ENCODE data around the gene MS4A18. TPM values are rescaled to one million over a fixed set of nuclear protein-coding genes. Genes with fewer than 3 reads are reported as not detected.
A peak's percentile ranks its signal among the peaks of the same experiment; 100 is the strongest.
"Not testable (repeated sequence)": the region's sequence is repeated elsewhere in the genome, so short reads cannot be mapped to it uniquely, and the experiment has no call there.

The MS4A18 gene
- not detected for polyA plus RNA-seq (2012; ENCODE audit: low read depth, missing spikeins)

- FAIRE-seq = no peak
- TF ChIP-seq POLR2A (IDR thresholded peaks at IDR 0.05; ENCODE audit: low read depth, low read length) (no peak), POU2F2 (IDR thresholded peaks at IDR 0.05; ENCODE audit: low read depth, low read length) (no peak), SPI1 (IDR thresholded peaks at IDR 0.05; ENCODE audit: low read depth, low read length) (no peak), PAX5 (IDR thresholded peaks at IDR 0.05; ENCODE audit: insufficient read depth, low read length, severe bottlenecking) (no peak), POLR2AphosphoS5 (IDR thresholded peaks at IDR 0.05; ENCODE audit: low read depth, low read length) (no peak), TAF1 (IDR thresholded peaks at IDR 0.05; ENCODE audit: low read depth, low read length) (no peak)
- no peak for DNase-seq (ENCODE audit: insufficient read length, low spot score)
Measured at GRCh38 chr11:60724420-60724819, at the start of gene MS4A18. MS4A18 (plus strand) TSS chr11:60724720.

GRCh38 chr11:60678231-60678630, 46.3 kb upstream of the MS4A18 start:
- not testable (repeated sequence) for FAIRE-seq; DNase-seq (ENCODE audit: insufficient read length, low spot score)

GRCh38 chr11:60679879-60680278, 44.6 kb upstream of the MS4A18 start:
- DNase-seq (ENCODE audit: insufficient read length, low spot score) (no peak), FAIRE-seq (no peak)
- TF ChIP-seq SPI1 (IDR thresholded peaks at IDR 0.05; ENCODE audit: low read depth, low read length) = no peak
- TF ChIP-seq TAF1 (IDR thresholded peaks at IDR 0.05; ENCODE audit: low read depth, low read length) = no peak
- TF ChIP-seq PAX5 (IDR thresholded peaks at IDR 0.05; ENCODE audit: insufficient read depth, low read length, severe bottlenecking) = no peak
- no peak for TF ChIP-seq POU2F2 (IDR thresholded peaks at IDR 0.05; ENCODE audit: low read depth, low read length)
- no peak for TF ChIP-seq POLR2AphosphoS5 (IDR thresholded peaks at IDR 0.05; ENCODE audit: low read depth, low read length)
- TF ChIP-seq POLR2A (IDR thresholded peaks at IDR 0.05; ENCODE audit: low read depth, low read length) = no peak

GRCh38 chr11:60680455-60681119, 43.9 kb upstream of the MS4A18 start:
- DNase-seq (ENCODE audit: insufficient read length, low spot score) (no peak), FAIRE-seq (no peak)
- no peak for TF ChIP-seq SPI1 (IDR thresholded peaks at IDR 0.05; ENCODE audit: low read depth, low read length)
- TF ChIP-seq POLR2A (IDR thresholded peaks at IDR 0.05; ENCODE audit: low read depth, low read length) = no peak
- no peak for TF ChIP-seq TAF1 (IDR thresholded peaks at IDR 0.05; ENCODE audit: low read depth, low read length)
- no peak for TF ChIP-seq PAX5 (IDR thresholded peaks at IDR 0.05; ENCODE audit: insufficient read depth, low read length, severe bottlenecking)
- no peak for TF ChIP-seq POU2F2 (IDR thresholded peaks at IDR 0.05; ENCODE audit: low read depth, low read length)
- no peak for TF ChIP-seq POLR2AphosphoS5 (IDR thresholded peaks at IDR 0.05; ENCODE audit: low read depth, low read length)

- not testable (repeated sequence) for DNase-seq (ENCODE audit: insufficient read length, low spot score)
- peak; percentile 91 for FAIRE-seq
- peak; percentile 78 for TF ChIP-seq SPI1 (IDR thresholded peaks at IDR 0.05; ENCODE audit: low read depth, low read length)
Measured at GRCh38 chr11:60684541-60684848, 40.0 kb upstream of the MS4A18 start.

- DNase-seq (ENCODE audit: insufficient read length, low spot score) = no peak
- TF ChIP-seq POLR2AphosphoS5 (IDR thresholded peaks at IDR 0.05; ENCODE audit: low read depth, low read length) (no peak), POU2F2 (IDR thresholded peaks at IDR 0.05; ENCODE audit: low read depth, low read length) (no peak), PAX5 (IDR thresholded peaks at IDR 0.05; ENCODE audit: insufficient read depth, low read length, severe bottlenecking) (no peak), TAF1 (IDR thresholded peaks at IDR 0.05; ENCODE audit: low read depth, low read length) (no peak), SPI1 (IDR thresholded peaks at IDR 0.05; ENCODE audit: low read depth, low read length) (no peak), POLR2A (IDR thresholded peaks at IDR 0.05; ENCODE audit: low read depth, low read length) (no peak)
- no peak for FAIRE-seq
Measured at GRCh38 chr11:60691661-60692060, 32.9 kb upstream of the MS4A18 start.

- no peak for DNase-seq (ENCODE audit: insufficient read length, low spot score)
Measured at GRCh38 chr11:60699284-60699691, 25.2 kb upstream of the MS4A18 start, which contains the start of gene MS4A8. MS4A8 (plus strand) TSS chr11:60699612; CDS start chr11:60700861, 1,249 bp downstream.

GRCh38 chr11:60699936-60700335, 24.6 kb upstream of the MS4A18 start:
- FAIRE-seq = no peak

More at GRCh38 chr11:60699284-60699691, 25.2 kb upstream of the MS4A18 start, which contains the start of gene MS4A8:
- no peak for TF ChIP-seq PAX5 (IDR thresholded peaks at IDR 0.05; ENCODE audit: insufficient read depth, low read length, severe bottlenecking)
- no peak for FAIRE-seq

GRCh38 chr11:60700689-60701468, 23.6 kb upstream of the MS4A18 start:
- DNase-seq (ENCODE audit: insufficient read length, low spot score) = no peak
- no peak for TF ChIP-seq SPI1 (IDR thresholded peaks at IDR 0.05; ENCODE audit: low read depth, low read length)
- TF ChIP-seq POLR2AphosphoS5 (IDR thresholded peaks at IDR 0.05; ENCODE audit: low read depth, low read length) = no peak
- no peak for TF ChIP-seq TAF1 (IDR thresholded peaks at IDR 0.05; ENCODE audit: low read depth, low read length)
- no peak for TF ChIP-seq PAX5 (IDR thresholded peaks at IDR 0.05; ENCODE audit: insufficient read depth, low read length, severe bottlenecking)
- no peak for TF ChIP-seq POU2F2 (IDR thresholded peaks at IDR 0.05; ENCODE audit: low read depth, low read length)
- no peak for TF ChIP-seq POLR2A (IDR thresholded peaks at IDR 0.05; ENCODE audit: low read depth, low read length)
- FAIRE-seq = peak; percentile 47

More at GRCh38 chr11:60699936-60700335, 24.6 kb upstream of the MS4A18 start:
- DNase-seq (ENCODE audit: insufficient read length, low spot score) = no peak
- TF ChIP-seq PAX5 (IDR thresholded peaks at IDR 0.05; ENCODE audit: insufficient read depth, low read length, severe bottlenecking) = no peak
- TF ChIP-seq POLR2AphosphoS5 (IDR thresholded peaks at IDR 0.05; ENCODE audit: low read depth, low read length) = no peak
- no peak for TF ChIP-seq POLR2A (IDR thresholded peaks at IDR 0.05; ENCODE audit: low read depth, low read length)
- no peak for TF ChIP-seq POU2F2 (IDR thresholded peaks at IDR 0.05; ENCODE audit: low read depth, low read length)
- TF ChIP-seq TAF1 (IDR thresholded peaks at IDR 0.05; ENCODE audit: low read depth, low read length) = no peak
- no peak for TF ChIP-seq SPI1 (IDR thresholded peaks at IDR 0.05; ENCODE audit: low read depth, low read length)

GRCh38 chr11:60701469-60701818, 23.1 kb upstream of the MS4A18 start:
- DNase-seq (ENCODE audit: insufficient read length, low spot score) = no peak
- no peak for TF ChIP-seq SPI1 (IDR thresholded peaks at IDR 0.05; ENCODE audit: low read depth, low read length)
- TF ChIP-seq POU2F2 (IDR thresholded peaks at IDR 0.05; ENCODE audit: low read depth, low read length) = no peak
- no peak for TF ChIP-seq POLR2A (IDR thresholded peaks at IDR 0.05; ENCODE audit: low read depth, low read length)
- TF ChIP-seq POLR2AphosphoS5 (IDR thresholded peaks at IDR 0.05; ENCODE audit: low read depth, low read length) = no peak
- TF ChIP-seq TAF1 (IDR thresholded peaks at IDR 0.05; ENCODE audit: low read depth, low read length) = no peak
- TF ChIP-seq PAX5 (IDR thresholded peaks at IDR 0.05; ENCODE audit: insufficient read depth, low read length, severe bottlenecking) = no peak
- no peak for FAIRE-seq

Data from GM12891 (cell line).